ENCODE results near the gene MGMT.

DNA sequence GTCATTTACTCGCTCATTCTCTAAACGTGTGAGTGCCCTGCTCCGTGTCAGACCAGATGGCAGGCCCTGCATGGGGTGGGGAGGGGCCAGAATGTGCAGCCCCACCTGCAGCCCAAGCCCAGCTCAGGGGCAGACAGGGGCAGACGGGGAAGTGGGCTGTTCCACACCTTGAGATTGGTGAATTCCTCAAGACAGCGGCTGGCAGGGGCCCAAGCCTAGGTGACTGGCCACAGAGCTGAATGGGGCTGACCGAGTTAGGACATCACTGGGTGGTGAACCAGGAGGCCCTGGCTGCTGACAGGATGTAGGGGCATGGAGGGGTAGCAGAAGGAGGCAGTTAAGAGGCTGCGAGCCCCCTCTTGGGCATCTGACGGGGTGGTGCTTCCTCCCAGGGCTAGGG lies 79.1 kb downstream of the MGMT start:
- TF ChIP-seq, protein P1, sequence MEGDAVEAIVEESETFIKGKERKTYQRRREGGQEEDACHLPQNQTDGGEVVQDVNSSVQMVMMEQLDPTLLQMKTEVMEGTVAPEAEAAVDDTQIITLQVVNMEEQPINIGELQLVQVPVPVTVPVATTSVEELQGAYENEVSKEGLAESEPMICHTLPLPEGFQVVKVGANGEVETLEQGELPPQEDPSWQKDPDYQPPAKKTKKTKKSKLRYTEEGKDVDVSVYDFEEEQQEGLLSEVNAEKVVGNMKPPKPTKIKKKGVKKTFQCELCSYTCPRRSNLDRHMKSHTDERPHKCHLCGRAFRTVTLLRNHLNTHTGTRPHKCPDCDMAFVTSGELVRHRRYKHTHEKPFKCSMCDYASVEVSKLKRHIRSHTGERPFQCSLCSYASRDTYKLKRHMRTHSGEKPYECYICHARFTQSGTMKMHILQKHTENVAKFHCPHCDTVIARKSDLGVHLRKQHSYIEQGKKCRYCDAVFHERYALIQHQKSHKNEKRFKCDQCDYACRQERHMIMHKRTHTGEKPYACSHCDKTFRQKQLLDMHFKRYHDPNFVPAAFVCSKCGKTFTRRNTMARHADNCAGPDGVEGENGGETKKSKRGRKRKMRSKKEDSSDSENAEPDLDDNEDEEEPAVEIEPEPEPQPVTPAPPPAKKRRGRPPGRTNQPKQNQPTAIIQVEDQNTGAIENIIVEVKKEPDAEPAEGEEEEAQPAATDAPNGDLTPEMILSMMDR (IDR thresholded peaks at IDR 0.05; ENCODE audit: low read length): no peak
- TF ChIP-seq EZH2 (IDR thresholded peaks at IDR 0.05; ENCODE audit: borderline replicate concordance, low read length): no peak

Measured in OCI-LY1 (cell line).